NCI-H2171 (cell line): ENCODE data around the gene CCDC69.

Experiments
- DNase-seq: peaks from one replicate; lab custom pipeline; 2025; lab: John Stamatoyannopoulos, UW

CCDC69 gene

DNA sequence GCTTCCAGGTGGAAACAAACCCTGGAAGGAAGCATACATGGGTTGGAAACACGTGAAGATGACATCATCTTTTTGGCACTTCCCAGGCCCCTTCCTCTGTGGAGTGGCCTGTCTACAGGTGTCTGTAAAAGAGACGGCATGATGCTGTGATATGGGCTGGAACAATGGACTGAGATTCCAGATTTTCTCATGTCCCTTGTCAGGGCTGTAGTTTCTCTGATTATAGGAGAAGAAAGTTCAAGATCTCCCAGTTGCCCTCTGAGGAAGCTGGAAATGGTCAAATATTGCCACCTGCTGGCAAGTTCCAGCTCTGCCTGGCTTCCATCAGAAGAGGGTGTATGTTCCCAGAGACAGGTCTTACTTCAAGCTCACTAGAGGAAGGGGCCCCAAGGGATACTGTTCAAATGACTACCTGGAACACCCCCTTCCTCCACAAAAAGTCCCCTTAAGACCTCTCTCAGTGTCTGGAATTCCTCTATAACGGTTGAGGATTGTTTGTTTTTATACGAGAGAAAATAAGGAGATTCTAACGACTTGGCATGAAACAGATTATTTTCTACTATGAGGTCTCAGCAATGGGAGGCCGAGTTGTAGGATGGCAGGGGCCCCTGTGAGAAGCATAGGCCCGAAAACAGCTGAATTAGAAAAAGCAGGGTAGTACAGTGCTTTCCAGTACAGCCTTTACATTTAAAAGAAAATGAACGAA lies 59.1 kb downstream of the CCDC69 start:
- DNase-seq, result peak; percentile 27

DNA sequence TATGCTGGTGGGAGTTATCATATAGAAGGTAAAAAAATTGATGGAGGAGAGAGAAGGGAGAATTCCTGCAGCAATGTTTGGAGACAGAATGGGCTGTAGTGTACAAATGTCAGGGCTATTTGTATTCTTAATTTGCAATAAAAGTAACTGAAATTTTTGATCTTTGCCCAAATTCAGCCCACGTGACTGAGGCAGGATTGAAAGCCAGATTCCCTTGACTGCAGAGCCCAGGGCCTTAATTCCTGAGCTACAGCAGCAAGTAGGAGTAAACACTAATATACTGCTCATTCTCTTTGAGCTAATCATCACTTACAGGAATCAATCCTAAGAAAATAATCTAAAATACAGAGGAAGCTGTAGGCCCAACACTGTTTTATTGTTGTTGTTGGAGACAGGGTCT lies 61.1 kb downstream of the CCDC69 start:
- no peak for DNase-seq

DNA sequence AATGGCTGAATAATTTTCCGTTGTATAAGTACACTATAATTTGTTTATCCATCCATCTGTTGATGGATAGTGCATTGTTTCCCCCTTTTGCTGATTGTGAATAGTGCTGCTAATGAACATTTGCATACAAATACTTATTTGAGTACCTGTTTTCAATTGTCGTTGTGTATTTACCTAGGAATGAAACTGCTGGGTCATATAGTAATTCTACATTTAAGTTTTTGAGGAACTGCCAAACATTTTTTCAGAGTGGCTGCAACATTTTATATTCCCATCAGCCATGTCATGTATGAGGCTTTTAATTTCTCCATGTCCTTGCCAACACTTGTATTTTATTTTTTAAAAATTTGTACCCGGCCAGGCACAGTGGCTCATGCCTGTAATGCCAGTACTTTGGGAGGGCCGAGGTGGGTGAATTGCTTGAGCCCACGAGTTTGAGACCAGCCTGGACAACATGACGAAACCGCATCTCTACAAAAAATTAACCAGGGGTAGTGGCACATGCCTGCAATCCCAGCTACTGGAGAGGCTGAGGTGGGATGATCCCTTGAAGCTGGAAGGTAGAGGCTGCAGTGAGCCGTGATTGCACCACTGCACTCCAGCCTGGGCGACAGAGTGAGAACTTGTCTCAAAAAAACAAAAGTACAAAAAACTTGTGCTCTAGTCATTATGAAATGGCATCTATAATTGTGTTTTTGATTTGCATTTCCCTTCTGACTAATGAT lies 64.1 kb downstream of the CCDC69 start:
- no peak for DNase-seq

DNA sequence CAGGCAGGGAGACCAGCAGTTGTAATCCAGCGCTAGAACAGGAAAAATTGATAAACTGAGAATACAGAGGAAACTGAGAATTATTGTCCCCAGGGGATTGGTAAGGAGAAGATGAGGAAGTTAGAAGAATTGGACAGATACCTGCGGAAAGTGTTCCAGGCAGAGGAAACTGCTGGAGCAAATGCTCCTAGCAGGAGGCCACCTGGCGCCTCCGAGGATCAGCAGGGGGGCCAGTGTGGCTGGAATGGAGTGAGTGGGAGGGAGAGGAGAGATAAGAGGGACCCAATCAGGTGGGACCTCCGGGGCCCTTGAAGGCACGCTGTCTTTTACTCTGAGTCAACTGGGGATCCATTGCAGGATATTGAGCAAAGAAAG lies 65.6 kb downstream of the CCDC69 start:
- no peak for DNase-seq

DNA sequence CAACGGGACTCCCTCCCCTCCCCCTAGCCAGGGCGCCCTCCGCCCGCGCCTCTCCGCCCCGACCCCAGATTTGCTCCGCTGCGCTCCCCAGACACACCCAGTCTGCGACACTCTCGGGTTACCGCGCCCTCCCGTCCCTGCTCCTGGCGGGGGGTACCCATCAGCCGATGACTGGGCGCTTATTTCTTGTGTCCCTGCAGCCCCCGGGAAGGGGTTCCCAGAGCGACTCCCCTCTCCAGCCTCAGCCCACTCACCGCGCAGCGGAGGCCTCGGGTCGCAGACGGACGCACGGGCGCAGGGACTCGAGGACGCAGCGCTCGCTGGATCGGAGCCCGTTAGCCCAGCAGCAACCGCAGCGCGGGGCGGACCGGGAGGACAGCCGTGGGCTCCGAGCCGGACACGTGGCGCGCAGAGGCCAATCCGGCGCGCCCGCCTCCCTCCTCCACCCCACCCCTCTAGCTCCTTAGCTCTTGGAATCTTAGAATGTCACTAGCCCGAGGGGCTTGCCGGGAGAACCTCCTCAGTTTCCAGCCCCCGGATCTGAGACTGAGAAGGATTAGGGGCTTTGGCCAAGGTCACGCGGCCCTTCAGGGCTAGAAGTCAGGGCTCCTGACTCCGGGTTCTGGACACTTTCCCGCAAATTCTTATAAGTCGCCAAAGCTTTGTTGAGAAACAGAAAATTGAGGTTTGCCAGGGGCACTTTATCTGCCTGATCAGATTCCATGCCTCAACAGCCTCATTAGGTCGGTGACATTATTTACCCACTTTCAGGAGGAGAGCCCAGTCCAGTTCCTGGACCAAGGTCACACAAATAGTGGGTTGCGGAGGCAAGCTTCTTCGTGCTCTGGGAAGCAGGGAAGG lies 66.2 kb downstream of the CCDC69 start, which contains the start of gene ANXA6:
Gene ANXA6, minus strand, starts transcription at position 354 of the 861 bp plus-strand sequence. CDS start 9,878 bp downstream, outside the sequence.
- peak; percentile 43 for DNase-seq

DNA sequence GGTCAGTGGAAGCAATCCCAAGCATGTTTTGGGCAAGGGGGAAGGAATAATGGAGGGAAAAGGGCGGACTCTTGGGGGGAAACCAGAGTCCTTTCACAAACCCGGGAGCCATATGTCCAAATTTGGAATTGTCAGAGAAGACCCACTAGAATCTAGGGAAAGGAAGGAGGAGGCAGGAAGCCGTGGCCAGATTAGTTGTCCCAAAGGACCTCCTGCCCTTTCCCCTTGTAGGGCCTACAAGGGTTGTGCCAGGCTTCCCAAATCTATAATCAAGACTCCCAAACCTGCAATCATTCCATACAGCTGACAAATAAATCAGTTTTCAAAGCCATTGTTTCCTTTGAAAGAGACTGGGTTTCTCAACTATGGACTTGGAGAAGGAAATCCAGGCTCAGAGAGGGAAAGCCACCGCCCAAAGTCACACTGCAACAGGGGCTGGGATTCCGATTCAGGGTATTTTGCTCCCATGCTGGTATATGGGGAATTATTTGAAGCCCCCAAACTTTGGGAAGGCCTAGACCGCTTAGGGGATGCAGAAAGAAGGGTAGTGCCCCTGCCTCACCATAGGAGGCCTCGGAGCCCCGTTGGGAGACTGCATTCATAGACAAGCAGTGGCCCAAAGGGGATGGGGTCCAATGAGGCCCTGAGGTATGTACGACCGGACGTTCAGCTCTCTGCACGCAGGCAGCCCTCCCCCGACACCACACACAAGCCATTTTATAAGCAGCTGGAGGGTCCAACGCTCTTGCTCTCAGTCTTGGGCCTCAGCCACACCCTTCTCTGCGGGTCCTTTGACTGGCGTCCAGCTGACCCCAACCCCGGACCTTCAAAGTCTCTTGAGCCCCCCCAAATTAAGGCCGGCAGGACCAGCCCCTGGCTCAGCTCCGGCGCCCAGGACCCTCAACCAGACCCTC lies 67.1 kb downstream of the CCDC69 start:
- DNase-seq, result no peak

DNA sequence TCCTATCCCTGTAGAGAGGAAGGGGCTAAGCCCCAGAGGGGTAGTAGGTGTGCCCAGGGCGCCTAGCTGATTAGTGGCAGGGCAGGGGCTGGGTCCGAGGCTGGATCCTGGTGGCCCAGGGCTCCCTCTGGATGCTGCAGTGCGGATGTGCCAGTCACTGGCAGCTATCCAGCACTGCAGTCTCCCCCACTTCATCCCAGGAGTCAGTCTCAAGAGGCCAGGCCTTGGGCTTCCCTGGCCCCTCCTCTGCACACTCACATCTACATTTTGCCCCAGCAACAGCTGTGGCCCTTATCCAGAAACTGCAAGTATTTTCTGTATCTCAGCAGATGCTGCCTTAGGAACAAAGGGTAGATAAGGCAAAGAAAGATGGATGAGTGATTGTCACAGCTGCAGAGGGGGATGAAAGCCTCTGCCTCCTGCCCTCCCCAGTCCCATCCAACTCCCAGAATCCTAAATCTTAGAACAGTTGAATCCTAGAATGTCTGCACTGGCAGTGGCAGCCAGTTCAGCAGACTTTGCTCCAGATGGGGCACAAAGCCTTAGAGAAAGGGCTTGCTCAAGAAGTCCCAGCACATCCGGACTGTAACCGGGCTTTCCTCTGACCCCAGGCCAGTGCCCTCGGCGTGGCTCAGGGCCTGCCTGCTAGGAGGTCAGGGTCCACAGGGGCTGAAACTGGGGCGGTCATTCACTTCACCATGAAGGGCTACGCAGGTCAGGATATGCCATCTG lies 68.0 kb downstream of the CCDC69 start:
- peak; percentile 67 for DNase-seq

DNA sequence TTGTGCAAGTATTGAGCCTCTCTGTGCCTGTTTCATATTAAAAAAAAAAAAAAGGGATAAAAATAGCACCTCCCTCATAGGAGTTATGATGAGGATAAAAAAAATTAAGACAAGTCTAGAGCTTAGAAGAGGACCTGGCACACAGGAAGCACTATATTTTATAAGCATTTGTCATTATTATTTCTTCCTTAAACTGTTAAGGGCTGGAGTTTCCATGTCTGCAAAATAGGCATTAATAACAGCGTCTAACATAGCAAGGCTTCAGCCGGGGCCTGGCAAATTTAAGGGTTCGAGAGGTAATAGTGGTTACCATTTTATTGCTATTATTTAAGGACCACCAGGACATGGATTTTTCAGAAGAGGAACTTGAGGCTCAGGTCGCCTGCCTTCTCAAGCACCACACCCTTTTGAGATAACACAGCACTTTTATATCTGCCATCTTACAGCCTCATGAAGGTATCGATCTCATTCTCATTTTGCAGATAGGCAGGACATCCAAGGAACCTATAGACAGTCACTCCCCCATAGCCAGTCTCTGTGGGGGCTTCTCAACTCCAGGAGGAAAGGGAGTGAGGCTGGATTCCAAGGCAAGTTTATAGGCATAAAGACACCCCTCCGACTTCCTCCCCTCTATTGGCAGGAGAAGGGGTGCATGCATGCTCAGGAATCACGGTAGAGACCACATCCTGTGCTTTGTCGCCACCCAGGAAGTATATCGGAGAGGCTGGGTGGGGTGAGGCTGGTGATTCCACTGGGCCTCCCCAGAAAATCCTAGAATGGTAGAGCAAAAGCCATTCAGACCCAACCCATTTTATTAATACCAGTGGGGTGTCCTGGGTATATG lies 68.7 kb downstream of the CCDC69 start:
- DNase-seq, result no peak

DNA sequence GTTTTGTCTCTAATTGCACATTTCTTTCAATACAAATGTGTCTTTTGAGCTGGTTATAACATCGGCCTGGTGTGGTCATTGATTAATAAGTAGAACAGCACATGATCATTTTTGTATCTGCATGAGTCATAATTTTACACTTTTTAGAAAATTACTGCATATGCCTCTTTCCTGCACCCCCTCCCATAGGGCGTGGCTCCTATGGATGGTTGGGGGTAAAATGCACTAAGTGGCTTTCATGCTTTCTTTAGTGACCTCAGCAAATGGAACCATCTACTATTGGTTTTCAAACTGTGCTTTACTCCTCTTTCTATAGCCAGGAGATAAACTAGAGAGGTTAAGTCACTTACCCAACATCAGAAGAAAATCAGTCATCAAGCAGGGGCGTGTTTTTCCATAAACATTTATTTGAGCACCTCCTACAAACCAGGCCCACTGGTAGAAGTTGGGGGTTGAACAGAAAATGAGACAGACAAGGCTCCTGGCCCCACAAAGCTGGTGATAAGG lies 70.1 kb downstream of the CCDC69 start:
- DNase-seq, result no peak

DNA sequence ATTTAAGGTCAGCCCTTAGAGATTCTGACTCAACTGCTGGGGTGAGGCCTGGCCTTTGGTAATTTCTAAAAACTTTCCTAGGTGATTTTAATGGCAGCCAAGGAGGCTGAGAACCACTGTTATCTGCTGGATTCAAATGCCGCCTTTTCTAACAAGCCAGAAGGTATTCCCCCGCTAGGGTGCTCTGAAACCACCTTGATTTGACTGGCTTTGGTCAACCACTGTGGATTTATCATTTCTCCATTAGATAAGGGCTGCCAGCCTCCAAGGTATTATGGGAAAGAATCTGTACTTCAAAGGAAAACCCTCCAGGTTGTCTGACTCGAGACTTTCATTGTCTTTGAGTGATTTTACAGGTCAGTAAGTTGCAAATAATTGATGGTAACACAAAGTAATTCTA lies 70.6 kb downstream of the CCDC69 start:
- DNase-seq, result no peak

DNA sequence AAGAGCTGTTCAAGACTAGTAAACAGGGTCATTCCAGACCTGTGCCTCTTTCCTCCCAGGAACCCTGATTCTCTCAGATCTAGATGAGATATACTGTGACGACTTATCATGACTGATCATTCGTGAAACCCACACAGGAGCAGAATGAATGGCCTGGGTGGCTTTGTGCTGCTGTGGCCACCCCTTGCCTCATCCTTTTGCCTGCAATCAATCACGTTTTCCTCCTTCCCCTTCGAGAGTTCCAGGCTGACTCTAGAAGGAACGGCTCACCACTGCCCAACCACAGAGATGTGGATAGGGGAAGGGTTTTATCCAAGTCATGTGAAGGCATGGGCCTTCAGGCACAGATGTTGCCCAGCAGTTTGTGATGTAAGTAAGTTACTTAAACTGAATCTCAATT lies 72.1 kb downstream of the CCDC69 start:
- DNase-seq, result no peak

DNA sequence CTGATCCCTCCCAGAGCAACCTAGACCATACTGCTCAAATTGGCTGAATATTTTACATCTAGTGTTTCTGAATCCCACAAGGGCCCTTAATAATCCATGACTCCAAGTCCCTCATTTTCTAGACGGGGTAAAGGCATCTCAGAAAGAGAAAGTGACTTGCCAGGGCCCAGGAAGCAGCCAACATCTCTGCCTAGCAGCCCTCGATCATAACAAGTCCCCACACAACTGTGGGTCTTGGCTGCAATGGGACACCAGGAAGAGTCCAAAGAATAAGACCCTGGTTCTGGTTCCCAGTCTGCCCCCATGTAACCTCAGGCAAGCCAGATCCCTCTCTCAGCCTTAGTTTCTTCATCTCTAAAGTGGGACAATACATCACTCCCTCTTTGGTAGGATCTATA lies 72.6 kb downstream of the CCDC69 start:
- no peak for DNase-seq

DNA sequence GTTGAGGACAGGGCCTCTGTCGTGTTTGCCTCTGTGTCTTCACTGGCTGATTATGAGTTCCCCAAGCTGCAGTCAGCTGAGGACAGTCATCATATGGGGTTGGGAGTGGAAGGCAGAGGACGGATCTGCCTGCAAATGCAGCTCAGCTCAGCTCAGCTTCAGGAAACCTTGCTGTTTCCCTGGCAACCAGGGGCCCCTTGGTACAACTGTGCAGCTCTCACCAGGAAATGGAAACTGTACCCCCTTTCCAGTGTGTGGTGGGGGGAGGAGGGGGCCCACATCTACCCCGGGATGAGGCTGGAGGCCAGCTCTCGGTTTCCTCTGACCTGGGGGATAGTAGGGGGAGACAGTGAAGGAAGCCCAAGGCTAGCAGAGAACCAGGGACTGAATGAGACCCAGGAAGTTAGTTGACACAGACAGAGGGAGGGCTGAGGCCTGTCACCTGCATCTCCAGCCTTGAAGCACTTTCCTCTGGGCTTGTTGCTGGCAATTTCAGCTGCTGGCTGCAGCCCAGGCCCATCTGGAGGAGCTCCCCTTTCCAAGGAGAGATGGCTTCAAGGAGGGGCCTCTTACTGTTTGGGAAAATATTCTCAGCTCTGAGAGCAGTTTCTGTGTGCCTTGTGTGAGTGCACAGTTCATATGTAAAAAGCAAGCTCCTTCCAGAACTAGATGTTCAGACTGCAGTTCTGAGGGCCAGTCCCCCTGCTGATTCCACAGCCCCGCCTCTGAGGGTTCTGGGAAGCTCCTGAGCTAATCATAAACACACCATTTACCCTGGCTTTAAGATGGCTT lies 73.2 kb downstream of the CCDC69 start:
- peak; percentile 8 for DNase-seq

DNA sequence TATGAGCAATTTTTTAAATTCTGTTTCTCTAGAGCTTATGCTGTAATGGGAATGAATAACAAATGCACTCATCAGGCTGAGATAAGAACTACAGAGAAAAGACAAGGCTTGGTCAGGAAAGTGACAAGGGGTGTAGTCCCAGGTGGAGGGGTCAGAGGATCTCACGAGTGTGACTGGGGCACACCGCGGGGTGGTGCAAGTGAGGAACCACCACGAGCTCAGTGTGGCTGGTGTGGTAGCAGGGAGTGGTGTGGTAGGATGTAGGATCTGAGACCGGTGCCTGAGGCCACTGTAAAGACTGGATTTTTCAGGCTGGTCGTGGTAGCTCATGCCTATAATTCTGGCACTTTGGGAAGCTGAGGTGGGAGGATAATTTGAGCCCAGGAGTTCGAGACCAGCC lies 75.3 kb downstream of the CCDC69 start:
- DNase-seq, result no peak

DNA sequence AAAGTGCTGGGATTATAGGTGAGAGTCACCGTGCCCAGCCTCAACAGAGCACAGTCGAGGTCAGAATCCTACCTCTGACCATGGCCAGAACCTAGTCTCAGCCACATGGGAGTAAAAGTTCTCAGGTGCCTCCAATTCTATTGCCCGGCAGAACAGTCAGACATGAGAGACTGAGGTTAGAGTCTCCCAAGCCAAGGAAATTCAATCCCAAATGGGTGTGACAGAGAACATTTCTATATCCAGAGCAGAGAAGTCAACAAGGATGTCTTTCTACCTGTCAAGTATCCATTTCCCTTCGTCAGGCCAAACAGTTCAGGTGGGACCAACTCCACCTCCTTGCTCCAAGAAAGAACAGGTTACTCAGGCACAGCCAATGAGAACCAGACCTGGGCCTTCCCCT lies 76.9 kb downstream of the CCDC69 start:
- no peak for DNase-seq

DNA sequence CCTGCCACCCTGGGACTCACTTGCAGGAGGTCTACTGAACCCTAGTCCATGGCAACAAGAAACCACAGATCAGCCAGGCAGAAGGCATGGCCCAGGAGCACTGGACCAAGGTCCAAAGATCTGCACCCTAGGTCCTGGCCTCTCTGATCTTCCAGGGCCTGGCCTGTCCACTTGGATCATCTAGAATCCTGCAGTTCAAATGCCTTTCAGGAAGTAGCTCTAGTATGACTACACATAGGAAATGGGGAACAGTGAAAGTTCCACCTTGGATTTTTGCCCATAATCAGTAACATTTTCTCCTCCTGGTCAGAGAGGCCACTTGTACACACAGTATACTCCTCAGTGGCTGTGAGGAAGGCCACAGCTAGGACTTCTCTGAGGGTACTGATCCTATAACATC lies 77.8 kb downstream of the CCDC69 start:
- no peak for DNase-seq

DNA sequence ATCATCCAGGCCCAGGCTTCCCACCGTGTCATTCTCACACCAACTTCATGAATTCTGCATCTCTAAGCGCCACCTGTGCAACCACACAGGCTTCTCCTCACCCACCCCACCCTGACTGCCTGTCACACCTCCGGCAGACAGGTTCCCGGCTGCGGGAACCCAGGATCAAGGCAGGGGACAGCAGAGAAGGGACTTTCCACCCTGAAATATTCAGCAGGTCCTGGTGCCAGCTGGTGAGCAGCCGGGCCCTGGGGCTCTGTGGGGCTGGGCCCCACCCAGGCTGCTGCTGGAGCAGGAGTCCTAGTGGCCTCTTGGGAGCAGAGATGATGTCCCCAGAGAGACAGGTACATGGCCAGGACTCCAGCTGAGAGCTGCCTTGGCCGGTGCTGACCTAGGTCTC lies 79.0 kb downstream of the CCDC69 start:
- DNase-seq, result no peak

DNA sequence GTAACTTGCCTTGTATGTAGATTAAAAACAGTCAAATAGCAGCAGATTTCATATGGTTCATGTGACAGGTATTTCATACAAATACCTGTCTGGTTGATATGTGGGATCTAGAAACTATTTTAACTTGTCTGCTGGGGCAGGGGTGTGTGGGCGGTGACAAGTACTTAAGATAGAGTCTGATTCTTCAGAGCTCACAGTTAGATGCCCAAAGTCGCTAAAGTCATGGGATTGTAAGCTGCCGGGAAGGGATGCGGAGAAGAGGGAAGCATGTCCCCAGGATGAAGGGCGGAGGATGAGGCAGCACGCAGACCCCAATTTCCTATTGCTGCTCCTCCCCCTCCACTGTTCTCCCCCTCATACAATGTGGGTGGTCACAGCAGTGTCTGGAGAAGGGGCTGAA lies 79.6 kb downstream of the CCDC69 start:
- DNase-seq, result no peak

DNA sequence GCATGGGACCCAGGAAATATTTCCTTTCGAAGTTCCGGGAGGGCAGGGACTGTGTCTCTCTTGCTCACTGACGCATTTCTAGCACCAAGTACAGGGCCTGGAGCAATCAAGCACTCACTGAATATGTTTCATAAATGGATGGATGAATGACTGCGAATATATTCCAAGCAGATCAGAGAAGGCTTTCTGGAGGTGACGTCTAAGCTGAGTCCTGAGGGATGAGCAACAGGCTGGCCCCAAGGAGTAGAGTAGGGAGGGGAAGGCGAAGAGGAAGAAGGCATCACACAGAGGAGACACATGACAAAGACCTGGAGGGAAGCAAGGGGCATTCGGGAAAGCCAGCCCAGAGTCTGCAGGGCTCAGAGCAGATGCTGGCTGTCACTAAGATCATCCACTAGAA lies 80.2 kb downstream of the CCDC69 start:
- DNase-seq, result no peak
